Lower leg skin (tissue), 4 donors: Measurements from ENCODE around the gene MBD6. TPM values are rescaled to one million over a fixed set of nuclear protein-coding genes. Genes with fewer than 3 reads are reported as not detected.
"Not testable (repeated sequence)": the region's sequence is repeated elsewhere in the genome, so short reads cannot be mapped to it uniquely, and the experiment has no call there.

ENCODE experiments used
- DNase-seq, 2 donors: peaks; one replicate each; pipeline ENCODE4 v3.0.0-alpha.2; 2019; ENCODE audit warnings: low spot score in 2 of 2
- H3K4me3 ChIP-seq: fragments of 200-600 bp; sonication (generic); 2 replicates; pipeline ENCODE4 v1.5.1; 2017; ENCODE audit warnings: mild to moderate bottlenecking, low read depth; ENCODE audit not compliant: poor library complexity, severe bottlenecking
- POLR2A ChIP-seq, 2 donors: fragments of 450-650 bp; IDR thresholded peaks; one replicate each; pipeline ENCODE4 v1.6.1; 2016 to 2017; ENCODE audit warnings: antibody characterized with exemption in 2 of 2, mild to moderate bottlenecking in 1 of 2, moderate library complexity in 1 of 2
- WGBS, 2 donors: methylation state at CpG; one replicate each; pipeline ENCODE4 v1.1.5; 2018; 5-methylcytosine and 5-hydroxymethylcytosine counted together
- intact Hi-C: fragments of 100-400 bp; cut with DNase I; formaldehyde crosslinking; loops from one replicate; pipeline ENCODE4 v1.15.0; 2023; ENCODE audit warnings: low total_unique reads
- total RNA-seq, 4 donors: library from RNA; depleted of rRNA; stranded (reverse); fragments of >200 nt; gene quantifications; one replicate each; pipeline ENCODE4 v1.1.0, GENCODE V29; 2016
- TF ChIP-seq, protein P1 (sequence below), 3 donors: fragments of 450-650 bp; IDR thresholded peaks; one replicate each; pipeline ENCODE4 v1.5.1; 2016; ENCODE audit warnings: antibody characterized with exemption in 3 of 3, mild to moderate bottlenecking in 3 of 3, moderate library complexity in 2 of 3

MBD6 gene
- total RNA-seq, 4 donors from 2014 or later, result 13.8 to 50.4 (median 26.5) TPM

DNA sequence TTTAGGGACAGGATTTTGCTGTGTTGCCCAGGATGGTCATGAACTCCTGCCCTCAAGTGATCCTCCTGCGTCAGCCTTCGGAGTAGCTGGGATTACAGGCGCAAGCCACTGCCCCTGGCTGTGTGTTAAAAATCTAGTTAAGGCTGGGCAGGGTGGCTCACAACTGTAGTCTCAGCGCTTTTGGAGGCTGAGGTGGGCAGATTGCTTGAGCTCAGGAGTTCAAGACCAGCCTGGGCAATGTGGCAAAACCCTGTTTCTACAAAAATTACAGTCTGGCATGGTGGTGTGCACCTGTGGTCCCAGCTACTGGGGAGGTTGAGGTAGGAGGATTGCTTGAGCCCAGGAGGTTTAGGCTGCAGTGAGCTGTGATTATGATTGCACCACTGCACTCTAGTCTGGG lies 11.5 kb upstream of the MBD6 start:
- TF ChIP-seq, protein P1, sequence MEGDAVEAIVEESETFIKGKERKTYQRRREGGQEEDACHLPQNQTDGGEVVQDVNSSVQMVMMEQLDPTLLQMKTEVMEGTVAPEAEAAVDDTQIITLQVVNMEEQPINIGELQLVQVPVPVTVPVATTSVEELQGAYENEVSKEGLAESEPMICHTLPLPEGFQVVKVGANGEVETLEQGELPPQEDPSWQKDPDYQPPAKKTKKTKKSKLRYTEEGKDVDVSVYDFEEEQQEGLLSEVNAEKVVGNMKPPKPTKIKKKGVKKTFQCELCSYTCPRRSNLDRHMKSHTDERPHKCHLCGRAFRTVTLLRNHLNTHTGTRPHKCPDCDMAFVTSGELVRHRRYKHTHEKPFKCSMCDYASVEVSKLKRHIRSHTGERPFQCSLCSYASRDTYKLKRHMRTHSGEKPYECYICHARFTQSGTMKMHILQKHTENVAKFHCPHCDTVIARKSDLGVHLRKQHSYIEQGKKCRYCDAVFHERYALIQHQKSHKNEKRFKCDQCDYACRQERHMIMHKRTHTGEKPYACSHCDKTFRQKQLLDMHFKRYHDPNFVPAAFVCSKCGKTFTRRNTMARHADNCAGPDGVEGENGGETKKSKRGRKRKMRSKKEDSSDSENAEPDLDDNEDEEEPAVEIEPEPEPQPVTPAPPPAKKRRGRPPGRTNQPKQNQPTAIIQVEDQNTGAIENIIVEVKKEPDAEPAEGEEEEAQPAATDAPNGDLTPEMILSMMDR (IDR thresholded peaks at IDR 0.05), result no peak
- no peak for TF ChIP-seq POLR2A (IDR thresholded peaks at IDR 0.05)
- 95 to 97% methylated on average over 4 of the region's 4 CpGs for WGBS, 2 donors
- intact Hi-C loops, result no loop called here
- DNase-seq, result no peak
- H3K4me3 ChIP-seq, result no peak overlapping the region

DNA sequence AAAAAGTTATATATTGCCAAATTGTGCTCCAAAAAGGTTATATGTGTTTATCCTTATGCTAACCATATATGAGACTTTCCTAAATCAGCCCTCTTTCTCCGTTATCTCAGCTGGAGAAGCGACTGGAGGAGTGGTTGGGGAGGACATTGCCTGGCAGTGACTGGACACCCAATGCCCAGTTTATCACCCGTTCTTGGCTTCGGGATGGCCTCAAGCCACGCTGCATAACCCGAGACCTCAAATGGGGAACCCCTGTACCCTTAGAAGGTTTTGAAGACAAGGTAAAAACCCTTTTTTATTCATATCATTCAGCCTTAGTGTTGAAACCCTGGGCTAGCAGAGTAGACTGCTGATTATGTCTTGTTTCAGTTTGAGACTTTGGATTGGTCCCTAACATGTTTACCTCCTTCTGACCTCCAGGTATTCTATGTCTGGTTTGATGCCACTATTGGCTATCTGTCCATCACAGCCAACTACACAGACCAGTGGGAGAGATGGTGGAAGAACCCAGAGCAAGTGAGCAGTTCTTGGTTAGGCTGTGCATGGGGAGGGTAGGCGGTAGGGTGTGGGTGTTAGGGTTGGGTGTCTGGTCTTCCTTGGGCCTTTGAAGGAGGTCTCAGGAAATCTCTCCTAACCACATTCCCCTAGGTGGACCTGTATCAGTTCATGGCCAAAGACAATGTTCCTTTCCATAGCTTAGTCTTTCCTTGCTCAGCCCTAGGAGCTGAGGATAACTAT lies 10.9 kb upstream of the MBD6 start:
- DNase-seq, result no peak
- intact Hi-C loops, result no loop called here
- H3K4me3 ChIP-seq, result no peak overlapping the region
- TF ChIP-seq POLR2A (IDR thresholded peaks at IDR 0.05), result no peak
- TF ChIP-seq, protein P1 (IDR thresholded peaks at IDR 0.05), result no peak
- WGBS, 2 donors, result 96 to 99% methylated on average over 7 of the region's 7 CpGs

DNA sequence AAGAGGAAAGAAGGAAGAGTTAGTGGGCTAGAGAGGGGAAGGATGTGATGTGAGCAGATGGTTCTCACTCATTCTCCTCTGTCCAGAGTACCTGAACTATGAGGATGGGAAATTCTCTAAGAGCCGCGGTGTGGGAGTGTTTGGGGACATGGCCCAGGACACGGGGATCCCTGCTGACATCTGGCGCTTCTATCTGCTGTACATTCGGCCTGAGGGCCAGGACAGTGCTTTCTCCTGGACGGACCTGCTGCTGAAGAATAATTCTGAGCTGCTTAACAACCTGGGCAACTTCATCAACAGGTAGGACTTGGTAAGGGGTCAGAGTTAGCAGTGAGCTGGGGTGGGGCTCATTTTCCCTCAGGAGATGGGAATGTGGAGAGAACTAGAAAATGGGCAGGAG lies 10.0 kb upstream of the MBD6 start:
- intact Hi-C loops, result no loop called here
- no peak overlapping the region for H3K4me3 ChIP-seq
- TF ChIP-seq POLR2A (IDR thresholded peaks at IDR 0.05), result no peak
- TF ChIP-seq, protein P1 (IDR thresholded peaks at IDR 0.05), result no peak
- 89 to 92% methylated on average over 6 of the region's 6 CpGs for WGBS, 2 donors
- no peak for DNase-seq

DNA sequence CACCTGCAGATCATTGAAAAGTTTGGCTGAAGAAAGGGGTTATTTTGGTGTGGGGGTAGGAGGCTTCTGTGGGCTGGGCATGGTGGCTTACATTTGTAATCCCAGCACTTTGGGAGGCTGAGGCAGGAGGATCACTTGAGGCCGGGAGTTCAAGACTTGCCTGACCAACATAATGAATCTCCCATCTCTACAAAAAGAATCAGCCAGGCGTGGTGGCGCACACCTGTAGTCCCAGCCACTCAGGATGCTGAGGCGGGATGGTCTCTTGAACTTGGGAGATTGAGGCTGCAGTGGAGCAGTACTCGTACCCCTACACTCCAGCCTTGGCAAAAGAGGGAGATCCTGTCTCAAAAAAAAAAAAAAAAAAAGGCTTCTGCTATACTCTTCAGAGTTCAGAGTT lies 9.4 kb upstream of the MBD6 start:
- no peak for TF ChIP-seq POLR2A (IDR thresholded peaks at IDR 0.05)
- TF ChIP-seq, protein P1 (IDR thresholded peaks at IDR 0.05), result no peak
- DNase-seq, result no peak
- intact Hi-C loops, result no loop called here
- no peak overlapping the region for H3K4me3 ChIP-seq
- 95 to 98% methylated on average over 5 of the region's 5 CpGs for WGBS, 2 donors

DNA sequence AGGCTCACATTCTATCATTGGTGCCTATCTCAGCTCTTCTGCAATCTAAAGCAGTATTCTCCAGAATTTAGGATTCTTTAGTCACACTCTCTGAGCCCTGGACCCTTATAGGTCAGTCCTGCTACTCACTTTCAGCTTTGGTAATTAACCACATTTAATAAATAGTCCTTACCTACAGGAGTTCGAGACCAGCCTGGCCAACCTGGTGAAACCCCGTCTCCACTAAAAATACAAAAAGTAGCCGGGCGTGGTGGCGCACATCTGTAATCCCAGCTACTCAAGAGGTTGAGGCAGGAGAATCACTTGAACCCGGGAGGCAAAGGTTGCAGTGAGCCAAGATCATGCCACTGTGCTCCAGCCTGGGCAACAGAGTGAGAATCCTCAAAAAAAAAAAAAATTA lies 8.9 kb upstream of the MBD6 start:
- intact Hi-C loops, H3K4me3 ChIP-seq, DNase-seq: not testable (repeated sequence)
- 92 to 96% methylated on average over 6 of the region's 6 CpGs for WGBS, 2 donors

DNA sequence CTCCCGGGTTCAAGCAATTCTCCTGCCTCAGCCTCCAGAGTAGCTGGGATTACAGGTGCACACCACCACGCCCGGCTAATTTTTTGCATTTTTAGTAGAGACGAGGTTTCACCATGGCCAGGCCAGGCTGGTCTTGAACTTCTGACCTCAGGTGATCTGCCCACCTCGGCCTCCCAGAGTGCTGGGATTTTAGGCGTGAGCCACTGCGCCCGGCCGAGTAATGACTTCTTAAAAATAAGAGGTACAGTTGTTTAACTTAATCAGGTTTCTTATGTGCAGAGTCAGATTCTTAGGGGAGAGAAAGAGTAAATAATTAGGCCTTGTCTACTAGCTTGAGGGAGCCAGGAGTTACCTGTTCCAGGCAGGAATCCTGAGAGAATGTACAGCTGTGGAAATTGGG lies 8.4 kb upstream of the MBD6 start:
- DNase-seq, H3K4me3 ChIP-seq, intact Hi-C loops: not testable (repeated sequence)
- 92 to 93% methylated on average over 9 of the region's 9 CpGs for WGBS, 2 donors
